A673 (cell line): Measurements from ENCODE around the gene TSPAN31.

Experiments
- EZH2 ChIP-seq: fragments of 200-600 bp; sonication (generic); IDR thresholded peaks from 2 replicates; pipeline ENCODE4 v1.6.1; 2017; ENCODE audit warnings: borderline replicate concordance, low read depth, mild to moderate bottlenecking, mixed read lengths, antibody characterized with exemption, low read length; ENCODE audit not compliant: poor library complexity, severe bottlenecking
- TF ChIP-seq, protein P1 (sequence below): fragments of 300-800, 200-600 bp; sonication (generic); conservative IDR thresholded peaks from 2 replicates; pipeline ENCODE4 v1.5.1; 2017; ENCODE audit warnings: low read depth, mild to moderate bottlenecking, antibody characterized with exemption, low read length, moderate library complexity, mixed read lengths

DNA sequence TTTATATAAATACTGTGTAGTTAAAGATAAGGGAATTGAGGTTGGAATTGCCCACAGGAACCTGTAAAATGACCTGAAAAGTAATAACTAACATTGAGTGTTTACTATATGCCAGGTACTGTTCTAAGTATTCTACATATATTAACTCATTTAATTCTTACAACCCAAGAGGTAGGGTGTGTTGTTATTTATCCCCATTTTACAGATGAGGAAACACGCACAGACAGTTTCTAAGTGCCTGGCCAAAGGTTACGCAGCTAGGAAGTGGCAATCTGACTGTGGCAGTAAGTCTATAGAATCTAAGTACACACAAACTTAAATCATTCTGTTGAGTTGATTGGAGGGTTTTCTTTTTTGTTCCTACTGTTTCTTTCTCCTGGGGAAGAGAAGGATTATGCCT lies 1.1 kb upstream of the TSPAN31 start:
- no peak for TF ChIP-seq EZH2
- TF ChIP-seq, protein P1, sequence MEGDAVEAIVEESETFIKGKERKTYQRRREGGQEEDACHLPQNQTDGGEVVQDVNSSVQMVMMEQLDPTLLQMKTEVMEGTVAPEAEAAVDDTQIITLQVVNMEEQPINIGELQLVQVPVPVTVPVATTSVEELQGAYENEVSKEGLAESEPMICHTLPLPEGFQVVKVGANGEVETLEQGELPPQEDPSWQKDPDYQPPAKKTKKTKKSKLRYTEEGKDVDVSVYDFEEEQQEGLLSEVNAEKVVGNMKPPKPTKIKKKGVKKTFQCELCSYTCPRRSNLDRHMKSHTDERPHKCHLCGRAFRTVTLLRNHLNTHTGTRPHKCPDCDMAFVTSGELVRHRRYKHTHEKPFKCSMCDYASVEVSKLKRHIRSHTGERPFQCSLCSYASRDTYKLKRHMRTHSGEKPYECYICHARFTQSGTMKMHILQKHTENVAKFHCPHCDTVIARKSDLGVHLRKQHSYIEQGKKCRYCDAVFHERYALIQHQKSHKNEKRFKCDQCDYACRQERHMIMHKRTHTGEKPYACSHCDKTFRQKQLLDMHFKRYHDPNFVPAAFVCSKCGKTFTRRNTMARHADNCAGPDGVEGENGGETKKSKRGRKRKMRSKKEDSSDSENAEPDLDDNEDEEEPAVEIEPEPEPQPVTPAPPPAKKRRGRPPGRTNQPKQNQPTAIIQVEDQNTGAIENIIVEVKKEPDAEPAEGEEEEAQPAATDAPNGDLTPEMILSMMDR: no peak
